Body of pancreas (tissue), 4 donors: ENCODE measurements around the gene ELOVL7.

Experiments
- CTCF ChIP-seq, 7 experiments: fragments of 450-650 bp in 4 of 7; fragments of 200-600 bp in 3 of 7; sonication (generic) in 3 of 7; IDR thresholded peaks; one replicate each; pipeline ENCODE4 v1.5.1; 2016 to 2019; ENCODE audit warnings: antibody characterized with exemption in 7 of 7
- POLR2A ChIP-seq, 3 donors: fragments of 450-650 bp; IDR thresholded peaks; one replicate each; pipeline ENCODE4 v1.6.1; 2016; ENCODE audit warnings: antibody characterized with exemption in 3 of 3, mild to moderate bottlenecking in 2 of 3

GRCh38 chr5:60821488-60822284, 22.4 kb downstream of the ELOVL7 start:
- no peak for TF ChIP-seq CTCF (IDR thresholded peaks at IDR 0.05)
- no peak for TF ChIP-seq POLR2A (IDR thresholded peaks at IDR 0.05)
